Osteoblast (primary cell): Measurements from ENCODE around the gene COL7A1. TPM values are rescaled to one million over a fixed set of nuclear protein-coding genes. Genes with fewer than 3 reads are reported as not detected.

Source experiments
- DNase-seq: peaks from one replicate; pipeline ENCODE4 v3.0.0; 2011; ENCODE audit warnings: low spot score, mixed read lengths; ENCODE audit not compliant: insufficient read length; ENCODE audit errors: missing footprints
- H2AFZ ChIP-seq: 2 replicates; pipeline ENCODE4 v1.6.0; 2011; ENCODE audit warnings: mild to moderate bottlenecking, low read length
- H3K27ac ChIP-seq: 2 replicates; pipeline ENCODE4 v1.5.1; 2011; ENCODE audit warnings: mild to moderate bottlenecking, low read depth, low read length, moderate library complexity
- H3K27me3 ChIP-seq: 2 replicates; pipeline ENCODE4 v1.6.0; 2012; ENCODE audit warnings: mild to moderate bottlenecking, control low read depth, inconsistent platforms, low read length, moderate library complexity; ENCODE audit not compliant: insufficient read depth
- H3K36me3 ChIP-seq: 2 replicates; pipeline ENCODE4 v1.5.1; 2011; ENCODE audit warnings: mild to moderate bottlenecking, low read length, control low read depth, moderate library complexity; ENCODE audit not compliant: insufficient read depth
- H3K4me1 ChIP-seq: 2 replicates; pipeline ENCODE4 v1.5.1; 2011; ENCODE audit warnings: mild to moderate bottlenecking, low read length, control low read depth, moderate library complexity; ENCODE audit not compliant: insufficient read depth
- H3K4me2 ChIP-seq: 2 replicates; pipeline ENCODE4 v1.6.0; 2011; ENCODE audit warnings: mild to moderate bottlenecking, low read length; ENCODE audit not compliant: insufficient read depth
- H3K4me3 ChIP-seq: fragments of 200-600 bp; sonication (generic); 3 replicates; pipeline ENCODE4 v1.5.1; 2012; ENCODE audit warnings: mild to moderate bottlenecking, low read length, inconsistent platforms; ENCODE audit not compliant: insufficient read depth
- H3K79me2 ChIP-seq: 2 replicates; pipeline ENCODE4 v1.6.0; 2012; ENCODE audit warnings: mild to moderate bottlenecking, low read length, control low read depth, inconsistent platforms; ENCODE audit not compliant: insufficient read depth
- H3K9me3 ChIP-seq: 2 replicates; pipeline ENCODE4 v1.5.1; 2011; ENCODE audit warnings: low read depth, low read length, control low read depth
- H4K20me1 ChIP-seq: 2 replicates; pipeline ENCODE4 v1.6.0; 2012; ENCODE audit warnings: mild to moderate bottlenecking, low read length, control low read depth; ENCODE audit not compliant: insufficient read depth
- CTCF ChIP-seq: IDR thresholded peaks from 2 replicates; pipeline ENCODE4 v1.5.1; 2011; ENCODE audit warnings: mild to moderate bottlenecking, low read depth, low read length, moderate library complexity; ENCODE audit errors: extremely low read depth
- total RNA-seq: library from RNA; depleted of rRNA; stranded (reverse); fragments of >200 nt; gene quantifications from 2 replicates; pipeline ENCODE4 v1.2.3, GENCODE V29; 2012

The COL7A1 gene
- total RNA-seq, 1 donor, result 21.4 TPM

DNA sequence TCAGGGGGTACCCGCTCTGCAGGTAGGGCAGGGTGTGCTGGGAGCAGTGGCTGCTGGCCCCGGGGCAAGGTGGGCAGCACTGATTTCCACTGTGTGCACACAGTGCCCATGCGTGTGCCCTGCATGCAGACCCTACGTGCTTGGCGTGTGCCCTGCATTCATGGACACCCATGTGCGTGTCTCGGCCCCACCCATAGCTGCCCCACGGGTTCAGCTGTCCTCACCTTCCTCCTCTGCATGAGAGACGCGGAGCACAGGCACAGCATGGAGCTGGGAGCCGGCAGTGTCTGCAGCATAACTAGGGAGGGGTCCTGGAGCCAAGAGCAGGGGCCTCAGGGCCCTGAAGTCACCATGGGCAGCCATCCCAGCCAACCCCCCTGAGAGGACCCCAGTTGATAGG, 29.9 kb downstream of the COL7A1 start:
- no peak overlapping the region for H2AFZ ChIP-seq
- H3K9me3 ChIP-seq, result no peaks in the 10 kb centered on the region
- peak; percentile 74 for DNase-seq
- no peaks in the 10 kb centered on the region for H3K36me3 ChIP-seq
- no peak overlapping the region for H3K4me2 ChIP-seq
- peaks cover 50% of the 10 kb centered on the region for H3K4me1 ChIP-seq
- peak overlapping the region; percentile 69 for H3K27ac ChIP-seq
- no peaks in the 10 kb centered on the region for H4K20me1 ChIP-seq
- H3K27me3 ChIP-seq, result no peaks in the 10 kb centered on the region
- TF ChIP-seq CTCF, result no peak
- H3K79me2 ChIP-seq, result no peaks in the 10 kb centered on the region
- H3K4me3 ChIP-seq, result no peak overlapping the region

DNA sequence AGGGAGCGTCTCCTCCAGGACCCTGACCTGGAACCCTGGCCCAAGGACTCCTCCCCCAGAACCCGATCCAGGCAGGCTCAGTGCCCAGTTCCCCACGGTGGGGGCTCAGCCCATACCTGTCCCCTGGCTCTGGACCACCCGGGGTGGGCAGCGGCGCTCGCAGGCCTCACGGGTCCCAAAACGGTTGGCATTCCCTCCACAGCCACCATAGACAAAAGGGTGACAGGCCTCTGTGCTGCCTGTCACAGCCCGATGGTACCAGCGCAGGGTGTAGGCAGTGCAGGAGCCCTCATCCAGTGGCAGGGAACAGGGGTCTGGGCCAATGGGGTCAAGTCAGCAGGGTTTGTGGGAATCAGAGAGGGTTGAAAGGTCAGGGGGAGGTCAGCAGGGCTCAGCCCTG, 30.5 kb downstream of the COL7A1 start:
- H3K4me1 ChIP-seq, result peaks cover 55% of the 10 kb centered on the region
- TF ChIP-seq CTCF, result no peak
- H4K20me1 ChIP-seq, result no peaks in the 10 kb centered on the region
- H3K9me3 ChIP-seq, result no peaks in the 10 kb centered on the region
- no peaks in the 10 kb centered on the region for H3K27me3 ChIP-seq
- H3K79me2 ChIP-seq, result peaks cover under 1% of the 10 kb centered on the region
- no peak overlapping the region for H3K4me3 ChIP-seq
- DNase-seq, result peak; percentile 51
- peak overlapping the region; percentile 98 for H3K27ac ChIP-seq
- no peak overlapping the region for H3K4me2 ChIP-seq
- H2AFZ ChIP-seq, result no peak overlapping the region
- H3K36me3 ChIP-seq, result no peaks in the 10 kb centered on the region

DNA sequence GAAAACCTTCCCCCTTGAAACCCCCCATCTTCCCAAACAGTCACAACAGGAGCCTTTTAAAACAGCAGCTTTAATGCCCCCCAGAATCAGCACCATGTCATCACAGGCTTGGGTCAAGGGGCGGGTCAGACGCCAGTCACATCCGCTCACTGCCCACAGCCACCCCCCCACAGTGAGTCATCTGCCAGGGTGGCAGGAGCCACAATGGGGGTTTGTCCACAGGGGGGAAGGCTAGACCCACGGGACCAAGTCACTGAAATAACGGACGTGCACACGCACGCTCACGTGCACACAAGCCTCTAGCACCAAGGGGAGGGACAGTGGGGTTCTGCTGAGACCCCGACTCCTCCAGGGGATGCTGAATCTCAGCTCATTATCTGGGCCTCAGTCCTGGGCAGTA, 31.1 kb downstream of the COL7A1 start:
- Histone ChIP-seq H3K27me3 (no peaks in the 10 kb centered on the region), H3K4me3 (no peak overlapping the region), H2AFZ (peak overlapping the region; percentile 84), H3K27ac (peak overlapping the region; percentile 98), H3K4me1 (peaks cover 62% of the 10 kb centered on the region), H3K36me3 (no peaks in the 10 kb centered on the region), H3K4me2 (peak overlapping the region; percentile 58), H4K20me1 (no peaks in the 10 kb centered on the region), H3K9me3 (no peaks in the 10 kb centered on the region), H3K79me2 (peaks cover 7% of the 10 kb centered on the region)
- peak; percentile 99 for DNase-seq
- peak; percentile 5 for TF ChIP-seq CTCF

GRCh38 chr3:48563382-48563918, 31.7 kb downstream of the COL7A1 start, which contains the start of gene UCN2:
Gene UCN2, minus strand, starts transcription at chr3:48563781. Its CDS starts 657 bp downstream, at chr3:48563124.
- DNase-seq, result peak; percentile 85
- peaks cover 65% of the 10 kb centered on the region for H3K4me1 ChIP-seq
- H2AFZ ChIP-seq, result peak within 1 kb of the TSS; percentile 84
- H3K36me3 ChIP-seq, result no peaks in the 10 kb centered on the region
- no peak within 1 kb of the TSS for H3K4me3 ChIP-seq
- H3K27ac ChIP-seq, result peak within 1 kb of the TSS; percentile 98
- peak within 1 kb of the TSS; percentile 58 for H3K4me2 ChIP-seq
- TF ChIP-seq CTCF, result peak; percentile 21
- H3K27me3 ChIP-seq, result no peaks in the 10 kb centered on the region
- peaks cover 12% of the 10 kb centered on the region for H3K79me2 ChIP-seq
- H4K20me1 ChIP-seq, result peaks cover 2% of the 10 kb centered on the region
- no peaks in the 10 kb centered on the region for H3K9me3 ChIP-seq
